ENCODE measurements around the gene PRDM15. TPM values are rescaled to one million over a fixed set of nuclear protein-coding genes. Genes with fewer than 3 reads are reported as not detected.

The PRDM15 gene
- polyA plus RNA-seq, 3 donors: 0.19 to 19.0 (median 0.74) TPM

DNA sequence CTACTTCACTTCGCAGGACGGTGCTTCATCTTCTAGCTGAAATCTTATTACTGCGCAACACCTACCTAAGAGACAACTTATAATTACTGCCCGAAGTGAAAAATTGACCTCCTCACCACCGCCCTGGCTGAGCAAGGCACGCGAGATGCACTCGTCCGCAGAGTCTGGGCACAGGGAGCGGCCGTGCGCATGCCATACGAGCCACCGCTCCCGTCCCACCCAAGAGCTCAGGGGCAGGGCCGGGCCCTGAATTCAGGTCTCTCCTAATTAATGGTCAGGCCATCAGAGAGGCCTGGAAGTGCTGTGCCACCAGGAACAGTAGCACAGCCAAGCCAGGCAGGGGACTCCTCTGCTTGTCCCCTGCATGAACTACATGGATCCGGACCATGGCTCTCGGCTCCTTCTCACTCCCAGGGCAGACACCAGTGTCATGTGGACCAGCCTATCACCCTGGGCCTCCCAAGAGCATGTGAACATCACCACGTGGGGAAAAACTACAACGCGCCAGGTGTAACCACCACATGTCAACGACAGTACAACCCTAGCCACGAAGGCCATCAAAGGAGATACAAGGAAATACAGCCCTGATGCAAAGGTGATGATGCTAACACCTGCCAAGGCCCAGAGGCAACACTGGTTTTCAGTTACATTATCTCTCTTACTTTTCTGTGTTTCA lies 123.7 kb downstream of the PRDM15 start:
- Histone ChIP-seq H2AFZ (ENCODE audit: insufficient read depth, low read depth, low read length, poor library complexity, severe bottlenecking) (no peak overlapping the region), H3K79me2 (ENCODE audit: insufficient read depth, low read length) (no peaks in the 10 kb centered on the region), H3K9ac (ENCODE audit: insufficient read depth, low read length, poor library complexity, severe bottlenecking) (no peak overlapping the region), H3K27me3 (ENCODE audit: control insufficient read depth in 2 of 2, insufficient read depth in 2 of 2, low read length in 2 of 2) (no peaks in the 10 kb centered on the region), H3K27ac (ENCODE audit: low read depth in 1 of 2, low read length in 2 of 2) (no peak overlapping the region), H3K4me3 (replicated peaks in 1 of 3; ENCODE audit: low read depth in 2 of 3, low read length in 3 of 3) (no peak overlapping the region), H3K9me3 (replicated peaks in 1 of 2; ENCODE audit: control insufficient read depth in 1 of 2, insufficient read depth in 1 of 2, low read length in 2 of 2) (no peaks in the 10 kb centered on the region), H3K36me3 (replicated peaks in 1 of 2; ENCODE audit: control insufficient read depth in 1 of 2, insufficient read depth in 2 of 2, low read length in 2 of 2) (no peaks in the 10 kb centered on the region), H3K4me2 (replicated peaks; ENCODE audit: extremely low read depth, low read length, poor library complexity, severe bottlenecking) (no peak overlapping the region), H3K4me1 (ENCODE audit: control insufficient read depth in 1 of 2, insufficient read depth in 2 of 2, low read length in 2 of 2) (peaks cover 19 to 25% of the 10 kb centered on the region in 2 donors), H4K20me1 (ENCODE audit: insufficient read depth, low read length) (no peaks in the 10 kb centered on the region)
- peaks cover 30% of the 10 kb centered on the region for H3K4me1 Mint-ChIP-seq
- intact Hi-C loops (cut with micrococcal nuclease): no loop called here
- no peak overlapping the region for H3K4me3 Mint-ChIP-seq
- TF ChIP-seq, protein P1, sequence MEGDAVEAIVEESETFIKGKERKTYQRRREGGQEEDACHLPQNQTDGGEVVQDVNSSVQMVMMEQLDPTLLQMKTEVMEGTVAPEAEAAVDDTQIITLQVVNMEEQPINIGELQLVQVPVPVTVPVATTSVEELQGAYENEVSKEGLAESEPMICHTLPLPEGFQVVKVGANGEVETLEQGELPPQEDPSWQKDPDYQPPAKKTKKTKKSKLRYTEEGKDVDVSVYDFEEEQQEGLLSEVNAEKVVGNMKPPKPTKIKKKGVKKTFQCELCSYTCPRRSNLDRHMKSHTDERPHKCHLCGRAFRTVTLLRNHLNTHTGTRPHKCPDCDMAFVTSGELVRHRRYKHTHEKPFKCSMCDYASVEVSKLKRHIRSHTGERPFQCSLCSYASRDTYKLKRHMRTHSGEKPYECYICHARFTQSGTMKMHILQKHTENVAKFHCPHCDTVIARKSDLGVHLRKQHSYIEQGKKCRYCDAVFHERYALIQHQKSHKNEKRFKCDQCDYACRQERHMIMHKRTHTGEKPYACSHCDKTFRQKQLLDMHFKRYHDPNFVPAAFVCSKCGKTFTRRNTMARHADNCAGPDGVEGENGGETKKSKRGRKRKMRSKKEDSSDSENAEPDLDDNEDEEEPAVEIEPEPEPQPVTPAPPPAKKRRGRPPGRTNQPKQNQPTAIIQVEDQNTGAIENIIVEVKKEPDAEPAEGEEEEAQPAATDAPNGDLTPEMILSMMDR (IDR thresholded peaks at IDR 0.05): no peak
- 92% methylated on average over 23 of the region's 23 CpGs for WGBS (ENCODE audit: insufficient coverage)
- no peak for DNase-seq
- peaks cover 4 to 12% (median 5%) of the 10 kb centered on the region in 3 donors for H3K27me3 Mint-ChIP-seq (ENCODE audit: low read depth in 3 of 3)
- no peaks in the 10 kb centered on the region for H3K36me3 Mint-ChIP-seq
- peaks cover 0 to 3% (median 0%) of the 10 kb centered on the region in 7 donors for H3K9me3 Mint-ChIP-seq
- peak overlapping the region in 1 of 7 donors; percentile 5 for H3K27ac Mint-ChIP-seq

DNA sequence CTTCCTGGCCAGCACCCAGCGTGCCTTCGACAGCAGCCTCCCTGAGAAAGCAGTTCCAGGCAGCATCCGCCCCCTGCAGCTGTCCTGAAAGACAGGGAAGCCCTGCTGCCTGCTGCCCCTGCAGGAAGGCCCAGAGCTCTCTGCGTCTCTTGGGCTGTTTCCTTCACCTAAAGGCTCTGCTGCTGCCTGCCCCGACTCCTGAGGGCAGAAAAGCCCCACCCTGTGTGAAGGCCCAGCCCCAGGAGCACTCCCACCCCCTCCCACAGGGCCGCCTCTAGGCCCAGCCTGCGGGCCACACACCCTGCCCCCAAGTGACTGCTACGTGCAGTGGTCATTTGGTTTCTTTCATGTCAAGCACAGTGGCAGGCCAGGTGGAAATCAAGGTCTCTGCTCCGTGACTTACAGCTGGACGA lies 124.7 kb downstream of the PRDM15 start:
- H3K9me3 Mint-ChIP-seq: peaks cover 0 to 3% (median 0%) of the 10 kb centered on the region in 7 donors
- intact Hi-C loops (cut with micrococcal nuclease): no loop called here
- no peaks in the 10 kb centered on the region for H4K20me1 ChIP-seq (ENCODE audit: insufficient read depth, low read length)

More for the DNA sequence above, 124.7 kb downstream of the PRDM15 start:
- Mint-ChIP-seq H3K27ac (no peak overlapping the region), H3K4me3 (no peak overlapping the region), H3K4me1 (peaks cover 20% of the 10 kb centered on the region), H3K36me3 (no peaks in the 10 kb centered on the region), H3K27me3 (ENCODE audit: low read depth in 3 of 3) (peaks cover 4 to 16% (median 5%) of the 10 kb centered on the region in 3 donors)
- TF ChIP-seq, protein P1 (IDR thresholded peaks at IDR 0.05): no peak
- no peak overlapping the region for H3K4me2 ChIP-seq (replicated peaks; ENCODE audit: extremely low read depth, low read length, poor library complexity, severe bottlenecking)
- no peaks in the 10 kb centered on the region for H3K27me3 ChIP-seq (ENCODE audit: control insufficient read depth in 2 of 2, insufficient read depth in 2 of 2, low read length in 2 of 2)
- no peak overlapping the region for H3K4me3 ChIP-seq (replicated peaks in 1 of 3; ENCODE audit: low read depth in 2 of 3, low read length in 3 of 3)
- no peak overlapping the region for H3K9ac ChIP-seq (ENCODE audit: insufficient read depth, low read length, poor library complexity, severe bottlenecking)
- no peaks in the 10 kb centered on the region for H3K9me3 ChIP-seq (replicated peaks in 1 of 2; ENCODE audit: control insufficient read depth in 1 of 2, insufficient read depth in 1 of 2, low read length in 2 of 2)
- no peak overlapping the region for H2AFZ ChIP-seq (ENCODE audit: insufficient read depth, low read depth, low read length, poor library complexity, severe bottlenecking)
- H3K4me1 ChIP-seq (ENCODE audit: control insufficient read depth in 1 of 2, insufficient read depth in 2 of 2, low read length in 2 of 2): peaks cover 10 to 16% of the 10 kb centered on the region in 2 donors
- DNase-seq: no peak
- H3K36me3 ChIP-seq (replicated peaks in 1 of 2; ENCODE audit: control insufficient read depth in 1 of 2, insufficient read depth in 2 of 2, low read length in 2 of 2): no peaks in the 10 kb centered on the region
- H3K79me2 ChIP-seq (ENCODE audit: insufficient read depth, low read length): no peaks in the 10 kb centered on the region
- no peak overlapping the region for H3K27ac ChIP-seq (ENCODE audit: low read depth in 1 of 2, low read length in 2 of 2)
- WGBS (ENCODE audit: insufficient coverage): 79% methylated on average over 10 of the region's 10 CpGs
